H1 (cell line): ENCODE data around the gene AK5. TPM values are rescaled to one million over a fixed set of nuclear protein-coding genes. Genes with fewer than 3 reads are reported as not detected.

ENCODE experiments used
- CTCF ChIA-PET: fragments of 300-600 bp; sonication (Branson Sonifier 250); formaldehyde crosslinking; loops from one replicate; lab custom pipeline; 2021; ENCODE audit not compliant: partially characterized antibody; lab: Charles Lee
- POLR2A ChIA-PET: fragments of 300-600 bp; sonication (Branson Sonifier 250); formaldehyde crosslinking; loops from one replicate; lab custom pipeline; 2021; ENCODE audit warnings: inconsistent platforms; ENCODE audit not compliant: partially characterized antibody; lab: Charles Lee
- DNase-seq, 2 experiments: peaks; one replicate each; pipeline versions ENCODE4 v3.0.0 to v3.0.0-alpha.2; 2010 to 2022; ENCODE audit warnings: low spot score in 2 of 2, low read depth in 1 of 2, mixed read lengths in 1 of 2
- FAIRE-seq: peaks from 2 replicates; lab custom pipeline; 2011; peaks lifted over from hg19 to GRCh38; lab: Jason Lieb, UNC
- H2AFZ ChIP-seq: 2 replicates; pipeline ENCODE4 v1.8.1; 2012; ENCODE audit warnings: low read length, inconsistent platforms
- H2AK5ac ChIP-seq: 2 replicates; pipeline ENCODE4 v1.6.1; 2013; ENCODE audit warnings: low read depth, low read length
- H2BK120ac ChIP-seq: replicated peaks from 2 replicates; pipeline ENCODE3; 2013; ENCODE audit warnings: low read depth, low read length, inconsistent platforms
- H2BK12ac ChIP-seq: 2 replicates; pipeline ENCODE4 v1.6.1; 2013; ENCODE audit warnings: low read depth, low read length
- H2BK15ac ChIP-seq: 2 replicates; pipeline ENCODE4 v1.6.1; 2013; ENCODE audit warnings: low read length
- H2BK20ac ChIP-seq: 2 replicates; pipeline ENCODE4 v1.6.1; 2013; ENCODE audit warnings: low read length
- H2BK5ac ChIP-seq: 2 replicates; pipeline ENCODE4 v1.6.1; 2013; ENCODE audit warnings: low read depth, low read length
- H3K14ac ChIP-seq: 2 replicates; pipeline ENCODE4 v1.6.1; 2013; ENCODE audit warnings: inconsistent platforms; ENCODE audit not compliant: insufficient read length
- H3K18ac ChIP-seq: 2 replicates; pipeline ENCODE4 v1.6.1; 2013; ENCODE audit warnings: low read length; ENCODE audit errors: extremely low read depth
- H3K23ac ChIP-seq: 2 replicates; pipeline ENCODE4 v1.6.1; 2013; ENCODE audit warnings: inconsistent platforms; ENCODE audit not compliant: insufficient read length
- H3K23me2 ChIP-seq: 2 replicates; pipeline ENCODE4 v1.6.1; 2013; ENCODE audit warnings: low read depth, low read length
- H3K27ac ChIP-seq: 2 replicates; pipeline ENCODE4 v1.6.1; 2011; ENCODE audit warnings: low read depth, low read length, inconsistent platforms
- H3K27me3 ChIP-seq, 4 experiments: replicated peaks in 1 of 4; 1 replicate in 1 of 4; 2 replicates in 3 of 4; pipeline versions ENCODE4 v1.6.1 to v1.8.1; 2011 to 2013; ENCODE audit warnings: low read length in 3 of 4, mild to moderate bottlenecking in 3 of 4, inconsistent platforms in 2 of 4, mixed read lengths in 2 of 4, moderate library complexity in 1 of 4; ENCODE audit not compliant: control insufficient read depth in 3 of 4, insufficient read depth in 3 of 4; ENCODE audit errors: extremely low read depth in 1 of 4
- H3K36me3 ChIP-seq, 4 experiments: 2 replicates each; pipeline versions ENCODE4 v1.6.1 to v1.8.1; 2011 to 2013; ENCODE audit warnings: mild to moderate bottlenecking in 4 of 4, low read length in 3 of 4, moderate library complexity in 2 of 4, control low read depth in 1 of 4, inconsistent platforms in 1 of 4; ENCODE audit not compliant: insufficient read depth in 4 of 4, control insufficient read depth in 2 of 4
- H3K4ac ChIP-seq: replicated peaks from 2 replicates; pipeline ENCODE3; 2013; ENCODE audit warnings: low read length, low read depth, mixed read lengths, inconsistent platforms; ENCODE audit not compliant: insufficient read length
- H3K4me1 ChIP-seq, 4 experiments: replicated peaks in 1 of 4; 1 replicate in 1 of 4; 2 replicates in 3 of 4; pipeline versions ENCODE4 v1.6.1 to v1.8.1; 2011 to 2013; ENCODE audit warnings: low read length in 3 of 4, inconsistent platforms in 2 of 4, mixed read lengths in 1 of 4; ENCODE audit not compliant: insufficient read depth in 4 of 4, control insufficient read depth in 3 of 4
- H3K4me2 ChIP-seq, 2 experiments: 2 replicates each; pipeline versions ENCODE4 v1.6.1 to v1.8.1; 2011 to 2013; ENCODE audit warnings: low read depth in 2 of 2, low read length in 2 of 2, control low read depth in 1 of 2, inconsistent platforms in 1 of 2, mild to moderate bottlenecking in 1 of 2; ENCODE audit not compliant: insufficient read depth in 1 of 2
- H3K4me3 ChIP-seq, 4 experiments: fragments of 200-600, 300-600 bp in 1 of 4; sonication (generic), shearing (Covaris generic), sonication (Bioruptor Twin) in 1 of 4; 2 replicates each; pipeline versions ENCODE4 v1.5.1 to v1.8.1; 2011 to 2016; ENCODE audit warnings: low read length in 4 of 4, low read depth in 3 of 4, control low read depth in 2 of 4, inconsistent platforms in 2 of 4, mild to moderate bottlenecking in 2 of 4, mixed read lengths in 1 of 4, moderate library complexity in 1 of 4; ENCODE audit not compliant: insufficient read depth in 2 of 4; ENCODE audit errors: extremely low read depth in 1 of 4
- H3K56ac ChIP-seq: replicated peaks from 2 replicates; pipeline ENCODE3; 2013; ENCODE audit warnings: low read depth, mild to moderate bottlenecking, mixed read lengths, low read length, inconsistent platforms; ENCODE audit not compliant: insufficient read length
- H3K79me1 ChIP-seq: 2 replicates; pipeline ENCODE4 v1.6.1; 2013; ENCODE audit warnings: low read depth, low read length, control low read depth
- H3K79me2 ChIP-seq, 2 experiments: 2 replicates each; pipeline versions ENCODE4 v1.6.1 to v1.8.1; 2012 to 2013; ENCODE audit warnings: low read length in 2 of 2, mild to moderate bottlenecking in 2 of 2, inconsistent platforms in 1 of 2; ENCODE audit not compliant: insufficient read depth in 2 of 2, control insufficient read depth in 1 of 2
- H3K9ac ChIP-seq, 4 experiments: replicated peaks in 1 of 4; 1 replicate in 1 of 4; 2 replicates in 3 of 4; pipeline versions ENCODE4 v1.6.1 to v1.8.1; 2011 to 2013; ENCODE audit warnings: low read depth in 3 of 4, low read length in 3 of 4, control low read depth in 2 of 4, mild to moderate bottlenecking in 2 of 4, moderate library complexity in 2 of 4, inconsistent platforms in 1 of 4; ENCODE audit errors: extremely low read depth in 1 of 4
- H3K9me3 ChIP-seq, 2 experiments: 2 replicates each; pipeline versions ENCODE4 v1.6.1 to v1.8.1; 2012 to 2013; ENCODE audit warnings: mild to moderate bottlenecking in 2 of 2, moderate library complexity in 2 of 2, control low read depth in 1 of 2, inconsistent platforms in 1 of 2, low read depth in 1 of 2, low read length in 1 of 2, mixed read lengths in 1 of 2; ENCODE audit not compliant: insufficient read depth in 2 of 2
- H4K20me1 ChIP-seq, 2 experiments: replicated peaks in 1 of 2; 2 replicates each; pipeline versions ENCODE3 to v1.8.1; 2011 to 2013; ENCODE audit warnings: inconsistent platforms in 2 of 2, low read length in 2 of 2, mild to moderate bottlenecking in 1 of 2; ENCODE audit not compliant: insufficient read depth in 2 of 2, control insufficient read depth in 1 of 2
- H4K5ac ChIP-seq: 2 replicates; pipeline ENCODE4 v1.6.1; 2013; ENCODE audit warnings: low read length, low read depth, mixed read lengths, inconsistent platforms; ENCODE audit not compliant: insufficient read length
- H4K8ac ChIP-seq: 2 replicates; pipeline ENCODE4 v1.8.0; 2013; ENCODE audit warnings: mild to moderate bottlenecking, moderate library complexity, low read length, inconsistent platforms; ENCODE audit not compliant: insufficient read depth; ENCODE audit errors: extremely low read depth
- H4K91ac ChIP-seq: replicated peaks from 2 replicates; pipeline ENCODE3; 2013; ENCODE audit warnings: low read length, mixed read lengths, inconsistent platforms; ENCODE audit not compliant: insufficient read length
- CBX5 ChIP-seq: fragments of 300-800, 300-1000 bp; sonication (generic); IDR thresholded peaks from 2 replicates; pipeline ENCODE4 v1.7.1; 2016; ENCODE audit warnings: antibody characterized with exemption, low read length, low read depth
- KDM5A ChIP-seq: fragments of 200-600 bp; IDR thresholded peaks from 2 replicates; pipeline ENCODE4 v1.7.1; 2012; ENCODE audit warnings: mild to moderate bottlenecking, low read length, inconsistent platforms, mixed read lengths
- RNF2 ChIP-seq: fragments of 200-900, 300-1000 bp; sonication (generic); IDR thresholded peaks from 2 replicates; pipeline ENCODE4 v1.7.1; 2016; ENCODE audit warnings: borderline replicate concordance, low read depth, mild to moderate bottlenecking, antibody characterized with exemption, low read length; ENCODE audit not compliant: poor library complexity, severe bottlenecking; ENCODE audit errors: missing control alignments
- YY1 ChIP-seq: IDR thresholded peaks from 2 replicates; pipeline ENCODE4 v1.6.1; 2011; ENCODE audit warnings: low read depth, mild to moderate bottlenecking, low read length
- WGBS, 2 experiments: shearing (Covaris generic) in 1 of 2; methylation state at CpG; one replicate each; pipeline versions ENCODE4 v1.1.6 to v1.1.7; 2013 to 2015; ENCODE audit warnings: low lambda C conversion rate in 2 of 2, mixed read lengths in 2 of 2, inconsistent platforms in 1 of 2, low coverage in 1 of 2, missing lambda C conversion rate in 1 of 2; ENCODE audit not compliant: insufficient replicate concordance in 2 of 2, insufficient coverage in 1 of 2, insufficient read length in 1 of 2; ENCODE audit errors: extremely low coverage in 1 of 2, missing lambda C conversion rate in 1 of 2; 5-methylcytosine and 5-hydroxymethylcytosine counted together
- polyA plus RNA-seq, 7 experiments: library from polyadenylated mRNA; depleted of rRNA in 3 of 7; stranded (reverse) in 5 of 7; unstranded in 2 of 7; fragments of >200 nt in 5 of 7; fragments of 200-250 nt in 2 of 7; gene quantifications; 1 replicate in 5 of 7; 2 replicates in 1 of 7; 4 replicates in 1 of 7; pipeline versions ENCODE4 v1.2.1 to v1.2.3, GENCODE V29; 2011 to 2013; ENCODE audit warnings: missing spikeins in 2 of 7, mixed read lengths in 2 of 7
- total RNA-seq: library from RNA; stranded (reverse); fragmentation: NEBNext Ultra II Directional; extraction: Animal tissue kit (Norgen Biotek cat#: 25700); gene quantifications from 2 replicates; pipeline ENCODE4 v1.2.1, GENCODE V29; 2021
- TF ChIP-seq, protein P1 (sequence below): IDR thresholded peaks from 2 replicates; pipeline ENCODE4 v1.6.1; 2012; ENCODE audit warnings: inconsistent platforms

Gene AK5
- total and polyA plus RNA-seq, 2 of the 8 experiments (the other 6 are each of a cell fraction or from before 2014, with no cell fraction given) = 2.0 to 7.1 TPM

DNA sequence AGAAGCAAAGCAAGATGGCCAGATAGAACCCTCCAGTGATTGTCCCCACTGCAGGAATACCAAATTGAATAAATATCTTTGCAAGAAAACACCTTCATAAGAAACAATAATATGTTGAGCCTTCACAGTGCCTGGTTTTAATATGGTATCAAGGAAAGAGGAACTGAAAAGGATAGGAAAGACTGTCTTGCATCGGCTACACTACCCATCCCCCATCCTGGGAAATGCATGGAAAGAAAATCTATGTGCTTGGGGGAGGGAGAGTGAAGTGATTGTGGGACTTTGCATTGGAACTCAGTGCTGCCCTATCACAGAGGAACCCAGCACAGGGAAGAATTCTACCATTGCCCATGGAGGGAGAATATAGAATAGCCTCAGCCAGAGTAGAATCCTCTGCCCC is 28.6 kb upstream of the AK5 start:
- 0 out of 4 replicates have a peak, but pooled peaks cover 0 to 6% of the 10 kb centered on the region in 2 experiments for H3K9me3 ChIP-seq
- no peak overlapping the region for H4K5ac ChIP-seq
- TF ChIP-seq CBX5 (no peak), RNF2 (no peak), KDM5A (no peak), YY1 (no peak)
- TF ChIP-seq, protein P1, sequence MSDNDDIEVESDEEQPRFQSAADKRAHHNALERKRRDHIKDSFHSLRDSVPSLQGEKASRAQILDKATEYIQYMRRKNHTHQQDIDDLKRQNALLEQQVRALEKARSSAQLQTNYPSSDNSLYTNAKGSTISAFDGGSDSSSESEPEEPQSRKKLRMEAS = no peak
- no peak for FAIRE-seq
- H2BK120ac ChIP-seq = no peak overlapping the region
- no peak overlapping the region for H3K4ac ChIP-seq
- no peaks in the 10 kb centered on the region for H3K79me1 ChIP-seq
- no peak overlapping the region for H4K91ac ChIP-seq
- H3K27ac ChIP-seq = no peak overlapping the region
- CTCF ChIA-PET = no interaction called here
- no peaks in the 10 kb centered on the region for H3K27me3 ChIP-seq
- no peaks in the 10 kb centered on the region for H3K79me2 ChIP-seq
- H2BK20ac ChIP-seq = no peak overlapping the region
- no peaks in the 10 kb centered on the region for H4K20me1 ChIP-seq
- H3K9ac ChIP-seq = no peak overlapping the region
- WGBS, 2 experiments = 82% methylated on average over 1 of the region's 1 CpG; no CpG with 5 or more reads in 1 of the 2 experiments
- H3K18ac ChIP-seq = no peak overlapping the region
- no peak overlapping the region for H4K8ac ChIP-seq
- no peak overlapping the region for H2BK12ac ChIP-seq
- H3K56ac ChIP-seq = no peak overlapping the region
- H3K23me2 ChIP-seq = no peaks in the 10 kb centered on the region
- no peak overlapping the region for H2BK15ac ChIP-seq
- H3K4me3 ChIP-seq = no peak overlapping the region
- no peaks in the 10 kb centered on the region for H3K4me1 ChIP-seq
- H3K36me3 ChIP-seq = no peaks in the 10 kb centered on the region
- H3K14ac ChIP-seq = no peak overlapping the region
- no peak overlapping the region for H2AK5ac ChIP-seq
- no peak overlapping the region for H3K23ac ChIP-seq
- POLR2A ChIA-PET = no interaction called here
- H2AFZ ChIP-seq = no peak overlapping the region
- H3K4me2 ChIP-seq = no peak overlapping the region
- no peak for DNase-seq
- no peak overlapping the region for H2BK5ac ChIP-seq
